ENCODE results near the gene WBP2.

WBP2 gene

DNA sequence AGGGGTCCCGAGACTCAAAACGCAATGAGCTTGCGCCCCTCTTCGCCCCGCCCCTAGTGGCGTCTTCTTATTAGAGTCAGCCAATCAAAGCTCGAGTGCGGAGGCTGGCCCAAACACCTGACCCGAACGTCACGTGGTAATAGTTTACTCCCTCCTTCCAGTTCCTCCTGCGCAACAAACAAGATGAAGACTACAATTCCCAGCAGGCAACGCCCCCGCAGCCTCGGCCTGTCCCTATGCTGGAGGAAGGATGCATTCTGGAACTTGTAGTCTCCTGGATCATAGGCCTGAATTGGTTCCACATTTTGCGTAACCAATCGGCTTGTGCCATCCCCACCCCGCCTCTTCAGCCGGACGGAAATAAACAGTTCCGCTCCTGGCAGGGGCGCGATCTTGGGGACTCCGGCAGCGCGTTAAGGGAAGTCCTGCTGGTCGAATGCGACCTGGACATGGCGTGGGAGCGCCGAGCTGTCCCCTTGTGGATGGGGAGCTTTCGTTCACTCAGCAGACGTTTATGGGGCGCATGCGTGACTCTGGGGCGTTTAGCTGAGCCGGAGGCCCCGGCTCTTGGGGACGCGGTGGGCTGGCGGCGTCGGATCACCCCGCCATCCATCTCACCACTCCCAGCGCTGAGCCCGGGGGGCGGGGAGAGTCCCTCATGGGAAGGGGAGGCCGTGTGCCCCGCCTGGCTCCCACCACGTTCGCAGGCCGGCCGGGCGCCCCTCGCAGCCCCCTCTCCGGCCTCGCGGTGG, at the start of gene WBP2:
WBP2 (minus strand) TSS at position 26 of the 752 bp plus-strand sequence. CDS start 38 bp downstream, outside the sequence.
- DNase-seq (ENCODE audit: low spot score) (peak; percentile 100), FAIRE-seq (peak; percentile 94)

DNA sequence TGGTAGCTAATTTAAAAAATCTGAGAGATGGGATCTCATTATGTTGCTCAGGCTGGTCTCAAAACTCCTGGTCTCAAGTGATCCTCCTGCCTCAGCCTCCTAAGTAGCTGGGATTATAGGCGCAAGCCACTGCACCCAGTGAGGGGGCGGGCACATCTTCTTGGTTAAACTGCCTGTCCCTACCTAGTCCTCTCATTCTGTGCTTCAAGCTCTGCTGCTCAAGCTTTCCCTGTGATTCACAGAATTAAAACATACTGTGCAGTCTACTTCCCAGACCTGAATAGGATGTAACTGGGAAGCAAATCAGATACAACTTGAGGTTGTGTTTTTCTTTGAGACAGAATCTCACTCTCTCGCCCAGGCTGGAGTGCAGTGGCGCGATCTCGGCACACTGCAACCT, 47.3 kb upstream of the WBP2 start:
- FAIRE-seq (no peak), DNase-seq (ENCODE audit: low spot score) (no peak)

GRCh38 chr17:75901727-75902126, 46.6 kb upstream of the WBP2 start:
- FAIRE-seq: peak; percentile 52
- no peak for DNase-seq (ENCODE audit: low spot score)

- DNase-seq (ENCODE audit: low spot score): no peak
- no peak for FAIRE-seq
Measured at GRCh38 chr17:75900691-75901533, 45.8 kb upstream of the WBP2 start.

DNA sequence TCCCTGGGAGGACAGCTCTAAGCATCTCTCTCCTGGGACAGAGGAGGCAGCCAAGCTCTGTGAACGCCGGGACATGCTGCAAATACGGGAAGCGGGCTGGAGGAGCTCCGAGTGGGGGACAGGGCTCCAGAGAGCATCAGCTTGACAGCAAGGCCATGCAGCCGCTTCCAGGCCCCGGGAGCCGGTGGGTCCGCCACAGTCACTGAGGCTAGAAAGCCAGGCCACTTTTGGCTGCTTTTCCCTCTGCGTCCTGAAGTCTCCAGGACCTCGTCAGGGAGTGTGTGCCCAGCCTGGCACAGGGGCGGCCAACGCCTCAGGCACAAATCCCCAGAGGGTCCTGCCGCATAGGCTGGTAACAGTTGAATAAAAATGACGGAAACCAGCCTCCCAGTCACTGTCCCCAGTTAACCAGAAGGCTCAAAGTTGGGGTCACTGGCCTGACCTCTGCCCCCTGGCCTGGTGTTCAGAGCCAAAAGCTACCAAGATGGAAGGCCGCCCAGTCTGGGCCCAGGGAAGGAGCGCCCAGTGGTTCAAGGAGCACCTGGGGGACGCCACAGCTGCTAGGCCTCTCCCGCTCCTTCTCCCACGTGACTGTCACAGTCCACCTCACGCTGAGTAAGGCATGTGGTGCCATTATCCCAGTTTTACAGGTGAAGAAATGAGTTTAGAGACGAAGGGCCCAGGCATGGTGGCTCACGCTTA, 44.8 kb upstream of the WBP2 start:
- FAIRE-seq: no peak

DNA sequence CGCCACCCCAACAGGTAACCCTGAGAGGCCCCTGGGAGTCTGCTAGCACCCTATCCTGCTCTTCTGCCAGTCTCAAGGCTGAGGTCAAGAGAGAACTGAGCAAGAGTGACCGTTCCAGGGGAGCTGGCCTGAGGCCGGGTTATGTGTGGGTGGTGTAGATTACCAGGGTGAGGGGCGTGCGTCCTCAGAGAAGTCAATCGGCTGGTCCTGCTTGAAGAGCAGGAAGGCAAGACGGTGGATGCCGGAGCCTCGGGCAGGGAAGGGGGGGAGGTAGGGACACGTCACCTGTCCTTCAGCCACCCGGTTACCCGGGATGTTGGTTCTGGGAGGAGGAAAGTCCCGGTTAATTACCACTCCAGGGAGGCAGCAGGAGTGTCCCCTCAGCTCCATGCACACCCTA, 44.2 kb upstream of the WBP2 start:
- DNase-seq (ENCODE audit: low spot score) (no peak), FAIRE-seq (no peak)

More for the DNA sequence above, 44.8 kb upstream of the WBP2 start:
- DNase-seq (ENCODE audit: low spot score): no peak

- DNase-seq (ENCODE audit: low spot score): no peak
Measured at GRCh38 chr17:75898791-75899190, 43.7 kb upstream of the WBP2 start.

DNA sequence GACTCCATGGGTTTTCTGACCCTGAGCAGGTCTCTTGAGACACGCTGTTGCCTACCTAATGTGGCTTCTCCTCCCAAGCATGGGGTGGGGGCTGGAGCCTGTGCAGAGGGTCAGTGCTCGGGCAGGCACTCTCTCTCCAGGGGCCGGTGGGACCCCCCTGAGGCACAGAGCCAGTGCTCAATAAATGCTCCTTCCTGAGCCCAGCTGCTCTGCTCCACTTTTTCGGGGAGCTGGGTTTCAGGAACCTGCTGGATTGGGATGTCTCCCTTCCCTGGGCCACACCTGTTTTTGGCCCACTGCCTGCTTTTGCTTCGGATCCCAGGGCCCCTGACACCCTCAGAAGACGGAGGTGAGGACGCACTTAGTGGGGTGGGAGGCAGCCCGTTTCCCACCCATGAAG, 42.9 kb upstream of the WBP2 start:
- DNase-seq (ENCODE audit: low spot score): no peak
- FAIRE-seq: no peak

More at GRCh38 chr17:75898791-75899190, 43.7 kb upstream of the WBP2 start:
- no peak for FAIRE-seq

DNA sequence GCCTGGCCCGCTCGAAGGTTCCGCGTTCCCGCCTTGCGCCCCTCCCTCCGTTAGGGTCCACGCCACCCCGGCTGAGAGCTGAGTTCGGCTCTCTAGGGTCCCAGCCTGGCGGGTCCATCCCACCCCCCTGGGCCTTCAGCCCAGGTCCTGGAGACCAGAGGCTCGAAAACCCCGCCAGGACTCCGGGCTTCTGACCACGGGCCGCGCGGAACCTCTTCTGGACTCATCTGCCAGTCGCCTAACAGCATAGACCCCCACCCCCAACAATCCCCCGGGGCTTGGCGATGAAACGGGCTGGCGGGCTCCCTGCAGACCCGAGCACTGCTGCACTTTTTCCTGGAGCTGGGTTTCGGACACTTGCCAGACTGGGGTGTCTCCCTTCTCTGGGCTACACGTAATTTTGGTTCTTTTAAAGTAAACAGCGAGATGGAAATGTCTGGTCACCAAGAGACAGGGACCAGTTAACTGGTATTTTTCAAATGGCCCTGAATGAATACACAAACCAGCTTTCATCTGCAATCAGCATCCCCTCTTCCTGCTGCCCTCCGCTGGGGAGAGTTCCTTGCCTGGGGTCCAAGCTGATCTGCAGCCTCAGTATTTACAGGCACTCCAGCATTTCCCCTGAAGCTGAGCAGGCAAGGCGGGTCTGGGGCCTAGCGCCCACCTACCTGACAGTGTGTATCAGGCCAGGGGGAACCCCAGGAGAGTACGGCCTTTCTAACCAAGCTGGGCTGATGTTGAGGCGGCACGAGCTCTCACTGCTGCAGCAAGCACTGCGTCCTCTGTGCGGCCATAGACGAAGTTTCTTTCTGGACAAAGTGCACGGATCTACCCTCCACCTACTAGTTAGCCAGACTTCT, 42.3 kb upstream of the WBP2 start:
- FAIRE-seq (peak; percentile 42), DNase-seq (ENCODE audit: low spot score) (no peak)

- FAIRE-seq: peak; percentile 98
- peak; percentile 94 for DNase-seq (ENCODE audit: low spot score)
Measured at GRCh38 chr17:75896415-75897159, 41.5 kb upstream of the WBP2 start, which contains the start of gene TRIM65. TRIM65 (minus strand) TSS chr17:75896951; CDS start chr17:75896937, 14 bp downstream.

DNA sequence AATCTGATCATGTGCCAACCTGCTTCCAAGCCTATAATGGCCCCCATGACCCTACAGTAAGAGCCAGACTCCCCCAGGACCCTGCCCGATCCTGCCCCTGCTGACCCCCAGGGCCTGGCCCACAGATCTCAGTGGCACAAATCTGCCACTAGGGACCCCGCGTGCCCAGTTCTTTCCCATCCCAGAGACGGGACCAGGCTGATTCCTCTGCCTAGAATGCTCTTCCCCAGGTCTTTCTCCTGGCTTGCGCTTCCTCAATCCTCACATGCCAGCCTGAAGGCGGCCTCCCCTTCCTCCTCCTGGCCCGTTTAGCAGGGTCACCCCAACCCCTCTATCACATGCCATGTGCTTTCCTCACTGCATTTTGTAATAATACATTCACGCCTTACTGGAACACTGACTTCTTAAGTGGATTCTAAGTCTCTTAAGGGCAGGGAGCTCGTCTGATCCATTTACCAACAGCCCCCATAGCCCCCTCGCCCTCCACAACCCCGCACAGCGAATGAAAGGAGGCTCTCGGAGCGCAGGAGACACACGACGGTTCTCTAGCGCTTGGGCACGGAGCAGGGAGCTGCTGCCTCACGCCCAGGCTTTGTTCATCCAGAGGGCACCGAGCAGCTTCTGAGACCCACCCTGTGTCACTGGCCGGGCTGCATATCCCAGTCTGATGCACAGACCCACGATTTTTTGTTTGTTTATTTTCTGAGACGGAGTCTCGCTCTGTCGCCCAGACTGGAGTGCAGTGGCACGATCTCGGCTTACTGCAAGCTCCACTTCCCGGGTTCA, 40.4 kb upstream of the WBP2 start:
- peak; percentile 89 for FAIRE-seq
- peak; percentile 74 for DNase-seq (ENCODE audit: low spot score)

- FAIRE-seq: peak; percentile 80
- DNase-seq (ENCODE audit: low spot score): no peak
Measured at GRCh38 chr17:75894049-75894733, 39.1 kb upstream of the WBP2 start.

DNA sequence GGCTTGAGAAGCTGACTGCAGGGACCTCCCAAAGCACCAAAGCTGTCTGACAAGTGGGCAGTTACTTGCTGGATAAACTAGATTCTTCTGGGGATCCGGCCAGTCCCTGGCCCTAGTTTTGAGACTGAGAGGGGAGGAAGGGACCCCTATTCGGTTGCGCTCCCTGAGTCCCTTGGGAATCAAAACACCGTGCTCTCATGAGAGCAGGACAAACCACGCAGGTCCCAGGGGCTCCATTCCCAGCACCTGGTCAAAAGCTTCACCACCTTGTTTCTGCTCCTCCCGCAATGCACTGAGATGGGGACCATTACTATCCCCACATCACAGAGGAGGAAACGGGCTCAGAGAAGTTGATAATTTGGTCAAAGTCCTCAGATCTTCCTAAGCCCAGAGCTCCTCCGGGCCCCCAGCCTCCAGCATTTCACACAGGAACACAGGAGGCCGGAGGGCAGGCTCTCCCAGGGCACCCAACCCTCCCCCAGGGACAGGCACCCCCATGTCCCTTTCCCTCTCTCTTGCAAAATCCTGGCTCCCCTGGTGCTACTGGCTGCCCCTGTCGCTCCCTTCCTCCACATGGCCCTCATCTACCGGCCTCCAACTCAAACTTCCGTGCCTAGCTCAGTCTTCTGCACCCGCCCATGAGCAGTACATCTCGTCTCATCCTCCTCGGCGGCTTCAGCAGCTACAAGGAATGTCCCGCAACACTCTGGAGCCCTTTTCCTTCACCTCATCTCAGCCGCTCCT, 38.3 kb upstream of the WBP2 start:
- DNase-seq (ENCODE audit: low spot score) (no peak), FAIRE-seq (no peak)

DNA sequence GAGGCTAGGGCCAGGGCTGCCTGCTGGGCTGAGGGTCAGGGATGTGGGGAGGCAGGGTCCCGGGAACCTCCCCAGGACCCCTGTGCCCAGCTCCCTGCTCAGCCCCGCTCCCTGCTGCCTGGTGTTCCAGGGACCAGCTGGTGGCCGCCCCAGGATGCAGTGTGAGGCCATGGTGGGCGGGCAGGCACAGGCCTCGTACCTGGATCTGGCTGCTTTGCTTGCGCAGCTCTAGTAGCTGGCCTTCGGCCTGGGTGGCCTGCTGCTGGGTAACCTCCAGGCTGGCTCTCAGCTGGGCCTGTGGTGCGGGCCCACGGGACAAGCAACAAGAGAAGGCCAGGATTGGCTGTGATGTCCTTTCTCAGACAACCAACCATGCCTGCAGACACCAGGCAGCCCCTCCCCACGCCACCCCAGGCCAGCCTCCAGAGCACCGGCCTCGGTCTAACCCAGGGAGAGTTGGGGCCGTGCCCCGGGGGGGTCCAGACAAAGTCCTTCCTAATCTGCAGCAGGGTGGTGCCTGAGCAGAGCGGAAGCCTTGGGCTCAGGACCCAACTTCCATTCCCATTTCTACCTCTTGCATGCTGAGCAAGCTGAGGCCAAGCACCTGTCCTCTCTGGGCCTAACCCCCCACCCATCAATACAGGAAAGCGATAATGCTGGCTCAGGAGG, 37.6 kb upstream of the WBP2 start:
- DNase-seq (ENCODE audit: low spot score) (no peak), FAIRE-seq (no peak)

DNA sequence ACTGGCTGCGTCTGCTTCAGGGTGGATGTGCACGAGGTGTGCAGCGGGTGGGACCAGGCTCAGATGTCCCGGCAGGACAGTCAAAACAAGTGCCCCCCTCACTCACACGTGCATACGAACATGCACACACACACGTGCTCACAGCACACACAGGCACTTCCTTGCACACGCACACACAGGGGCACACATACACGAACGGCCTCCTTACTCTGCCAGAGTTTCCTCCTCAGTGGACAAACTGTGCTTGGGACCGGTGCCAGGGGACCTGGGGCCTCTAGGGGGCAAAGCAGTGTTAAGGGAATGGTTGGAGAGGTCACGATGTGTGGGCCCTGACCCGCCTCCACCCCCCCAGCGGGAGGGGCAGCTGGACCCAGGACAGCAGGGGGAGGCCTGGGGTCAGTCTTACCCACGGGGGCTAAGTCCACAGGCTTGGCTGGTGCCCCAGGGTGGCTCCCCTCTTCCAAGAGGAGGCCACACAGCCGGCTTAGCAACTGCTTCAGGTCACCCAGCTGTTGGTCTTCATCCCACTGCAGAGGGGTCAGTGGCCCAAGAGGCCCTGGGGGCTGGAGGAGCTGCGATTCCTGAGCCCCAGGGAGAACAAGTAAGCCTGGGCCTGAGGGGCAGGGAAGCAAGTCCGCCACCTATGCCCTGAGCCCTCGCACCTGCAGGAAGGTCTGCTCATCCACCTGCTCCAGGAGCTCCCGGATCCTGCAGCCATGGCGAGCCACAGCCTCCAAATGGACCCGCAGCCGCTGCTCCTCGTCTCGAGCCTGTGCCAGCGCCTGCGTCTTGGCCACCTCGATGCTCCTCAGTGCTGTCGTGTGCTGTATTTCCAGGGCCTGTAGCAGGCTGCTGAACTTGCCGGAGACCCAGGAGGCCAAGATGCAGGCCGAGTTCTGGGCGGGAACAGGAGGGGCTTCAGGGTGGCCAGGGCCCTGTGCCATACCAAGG, 36.7 kb upstream of the WBP2 start:
- peak; percentile 95 for FAIRE-seq
- no peak for DNase-seq (ENCODE audit: low spot score)

DNA sequence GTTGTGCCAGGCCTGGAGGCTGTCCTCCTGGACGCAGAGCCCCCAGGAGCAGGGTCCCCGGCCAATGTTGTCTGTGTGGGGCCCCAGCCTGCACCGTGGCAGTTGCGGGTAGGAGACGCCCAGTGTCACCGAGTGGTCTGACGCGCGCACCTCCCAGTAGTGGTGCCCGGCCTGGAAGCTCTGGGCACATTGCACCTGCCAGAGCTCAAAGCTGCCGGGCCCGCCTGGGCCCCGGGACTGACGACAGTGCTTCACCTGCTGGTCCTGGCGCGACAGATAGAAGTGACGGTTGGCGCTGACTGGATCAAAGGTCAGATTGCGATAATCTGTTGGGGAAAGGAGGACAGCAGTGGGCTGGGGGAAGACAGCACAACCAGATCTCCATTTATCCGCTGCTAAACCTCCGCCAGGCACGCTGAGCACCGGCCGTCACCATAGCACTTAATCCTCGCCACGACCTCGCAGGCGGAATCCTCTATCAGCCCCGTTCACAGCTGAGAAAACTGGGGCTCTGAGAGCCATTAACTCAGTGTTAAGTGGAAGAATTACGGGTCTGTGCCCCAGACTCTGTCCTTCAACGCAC, 36.0 kb upstream of the WBP2 start:
- no peak for DNase-seq (ENCODE audit: low spot score)
- FAIRE-seq: no peak
